Panc1 (cell line): Measurements from ENCODE around the gene RGS10.

Experiments used
- CTCF ChIP-seq: fragments of 450-650 bp; IDR thresholded peaks from 2 replicates; pipeline ENCODE4 v1.5.1; 2017; ENCODE audit warnings: mild to moderate bottlenecking
- REST ChIP-seq, 2 experiments: IDR thresholded peaks; 2 replicates each; pipeline ENCODE4 v1.6.1; 2011 to 2012; ENCODE audit warnings: low read depth in 2 of 2, control low read depth in 1 of 2, low read length in 1 of 2, mild to moderate bottlenecking in 1 of 2, moderate library complexity in 1 of 2; ENCODE audit not compliant: insufficient read depth in 1 of 2

GRCh38 chr10:119461923-119462322, 80.6 kb downstream of the RGS10 start:
- no peak for TF ChIP-seq REST (IDR thresholded peaks at IDR 0.05; ENCODE audit: insufficient read depth in 1 of 2, low read depth in 2 of 2, low read length in 1 of 2)
- no peak for TF ChIP-seq CTCF
